Activated CD4-positive, alpha-beta T cell treated with anti-CD3 and anti-CD28 coated beads for 1 hour (primary cell): Measurements from ENCODE around the gene KRTAP17-1.
A peak's percentile ranks its signal among the peaks of the same experiment; 100 is the strongest.

Experiments used
- DNase-seq: peaks from one replicate; pipeline ENCODE4 v3.0.0-alpha.2; 2020

The KRTAP17-1 gene

DNA sequence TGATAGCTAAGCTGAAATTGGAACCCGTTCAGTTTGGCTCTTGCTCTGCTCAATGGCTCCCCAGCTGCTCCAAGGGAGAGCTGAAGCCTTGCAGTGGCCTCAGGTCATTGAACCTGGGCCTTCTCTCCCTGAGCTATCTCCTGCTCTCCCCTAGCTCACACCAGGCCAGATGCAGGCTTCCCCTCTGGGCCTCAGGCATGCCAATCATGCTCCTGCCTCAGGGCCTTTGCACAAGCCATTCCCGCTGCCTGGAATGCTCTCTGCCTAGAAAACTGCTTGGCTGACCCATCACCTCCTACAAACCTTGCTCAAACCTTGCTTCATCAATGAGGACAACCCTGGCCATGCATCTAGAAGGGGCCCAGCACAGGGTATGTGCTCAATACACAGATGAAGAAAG is 16.7 kb upstream of the KRTAP17-1 start:
- no peak for DNase-seq

DNA sequence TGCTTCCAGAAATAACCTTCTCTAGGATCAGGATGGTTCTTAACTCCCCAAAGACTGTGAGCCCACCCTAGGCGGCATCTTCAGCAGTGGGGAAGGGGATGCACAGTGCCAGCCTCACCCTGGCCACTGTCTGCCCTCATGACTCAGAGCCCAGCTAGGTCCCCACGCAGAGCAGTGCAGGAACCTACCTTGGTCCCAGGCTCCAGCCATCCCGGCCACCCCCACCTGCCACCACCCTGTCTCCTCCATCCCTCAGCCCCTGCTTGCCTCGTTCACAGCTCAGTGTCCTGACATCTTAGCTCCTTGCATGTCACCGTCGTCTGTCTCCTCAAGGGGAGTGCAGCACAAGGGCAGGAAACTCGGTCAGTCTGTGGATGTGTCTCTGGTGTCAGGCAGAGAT is 16.1 kb upstream of the KRTAP17-1 start:
- DNase-seq, result no peak

DNA sequence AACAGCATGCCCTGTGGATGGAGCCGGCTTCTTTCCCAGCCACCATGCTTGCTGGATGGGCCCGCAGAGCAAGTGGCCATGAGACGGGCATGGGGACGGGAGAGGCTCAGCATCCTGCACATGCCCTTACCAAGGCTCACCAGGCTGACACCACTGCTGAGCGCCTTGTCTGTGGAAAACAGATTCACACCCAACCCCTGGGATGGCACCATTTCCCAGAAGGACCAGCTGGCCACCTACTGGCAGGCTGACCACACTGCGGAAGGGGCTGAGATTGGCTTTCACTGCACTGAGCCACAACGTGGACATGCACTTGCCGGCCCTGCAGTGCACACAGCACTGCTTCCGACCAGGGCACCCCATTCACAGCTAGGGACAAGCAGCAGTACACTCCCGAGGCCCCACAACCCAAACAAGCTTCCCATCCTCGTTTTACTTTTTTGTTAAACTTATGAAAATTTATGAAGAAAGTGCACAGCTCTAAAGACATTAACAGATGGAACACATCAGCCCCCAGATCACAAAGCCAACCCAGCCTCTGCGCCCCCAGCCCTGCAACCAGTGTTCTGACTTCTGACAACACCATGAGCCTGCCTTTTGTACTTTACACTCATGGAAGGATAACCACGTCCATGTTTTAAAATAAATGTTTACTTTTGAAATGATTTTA is 13.9 kb upstream of the KRTAP17-1 start:
- DNase-seq, result no peak

DNA sequence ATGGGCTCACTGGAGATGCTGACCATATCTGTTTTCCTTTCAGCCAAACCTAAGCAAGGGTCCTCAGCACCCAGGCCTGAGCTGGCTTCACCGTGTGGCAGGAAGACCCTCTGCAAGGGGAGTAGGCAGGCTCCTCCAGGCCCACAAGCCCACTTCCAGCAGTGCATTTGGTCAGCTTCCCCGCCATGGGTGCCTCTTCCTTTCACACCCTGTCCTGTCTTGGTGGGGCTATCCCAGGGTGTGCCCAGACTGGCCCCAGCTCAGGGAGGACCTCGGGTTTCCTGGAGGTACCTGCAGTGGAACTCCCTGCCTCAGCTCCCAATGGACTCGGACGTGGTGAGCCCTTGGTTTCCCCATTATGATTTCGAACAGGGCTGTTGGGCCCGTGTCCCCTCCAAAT is 12.7 kb upstream of the KRTAP17-1 start:
- no peak for DNase-seq

DNA sequence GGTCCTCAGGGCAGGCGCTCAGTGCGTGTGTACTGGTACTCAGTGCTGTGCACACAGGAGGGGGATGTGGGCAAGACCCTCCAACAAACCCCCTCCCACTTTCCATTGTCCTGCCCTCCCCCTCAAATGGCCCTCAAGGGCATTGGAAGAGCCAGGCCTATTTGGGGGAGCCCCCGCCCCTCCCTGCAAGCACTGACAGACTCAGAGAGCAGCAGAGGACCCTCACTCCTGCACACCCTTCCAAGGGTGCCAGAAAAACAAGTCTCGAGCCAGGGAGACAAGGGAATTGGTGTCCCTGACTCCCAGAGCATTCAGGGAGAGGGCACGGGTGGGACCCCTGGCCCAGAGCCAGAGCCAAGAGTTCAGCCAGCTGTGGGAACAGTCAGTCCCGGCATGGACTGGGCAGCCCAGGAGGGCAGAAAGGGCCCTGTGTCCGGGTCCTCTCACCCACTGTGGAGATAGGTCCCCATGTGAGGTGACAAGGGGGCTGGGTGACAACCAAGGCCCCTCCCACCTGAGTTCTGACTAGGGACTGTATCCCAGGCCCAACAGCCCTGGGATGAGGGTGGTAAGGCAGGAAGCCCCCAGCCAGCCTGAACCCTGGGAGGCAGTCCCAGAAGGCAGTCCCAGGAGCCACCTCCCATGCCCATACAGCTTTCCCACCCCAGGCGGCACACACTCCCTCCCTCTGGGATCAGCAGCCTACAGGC is 12.1 kb upstream of the KRTAP17-1 start:
- no peak for DNase-seq

DNA sequence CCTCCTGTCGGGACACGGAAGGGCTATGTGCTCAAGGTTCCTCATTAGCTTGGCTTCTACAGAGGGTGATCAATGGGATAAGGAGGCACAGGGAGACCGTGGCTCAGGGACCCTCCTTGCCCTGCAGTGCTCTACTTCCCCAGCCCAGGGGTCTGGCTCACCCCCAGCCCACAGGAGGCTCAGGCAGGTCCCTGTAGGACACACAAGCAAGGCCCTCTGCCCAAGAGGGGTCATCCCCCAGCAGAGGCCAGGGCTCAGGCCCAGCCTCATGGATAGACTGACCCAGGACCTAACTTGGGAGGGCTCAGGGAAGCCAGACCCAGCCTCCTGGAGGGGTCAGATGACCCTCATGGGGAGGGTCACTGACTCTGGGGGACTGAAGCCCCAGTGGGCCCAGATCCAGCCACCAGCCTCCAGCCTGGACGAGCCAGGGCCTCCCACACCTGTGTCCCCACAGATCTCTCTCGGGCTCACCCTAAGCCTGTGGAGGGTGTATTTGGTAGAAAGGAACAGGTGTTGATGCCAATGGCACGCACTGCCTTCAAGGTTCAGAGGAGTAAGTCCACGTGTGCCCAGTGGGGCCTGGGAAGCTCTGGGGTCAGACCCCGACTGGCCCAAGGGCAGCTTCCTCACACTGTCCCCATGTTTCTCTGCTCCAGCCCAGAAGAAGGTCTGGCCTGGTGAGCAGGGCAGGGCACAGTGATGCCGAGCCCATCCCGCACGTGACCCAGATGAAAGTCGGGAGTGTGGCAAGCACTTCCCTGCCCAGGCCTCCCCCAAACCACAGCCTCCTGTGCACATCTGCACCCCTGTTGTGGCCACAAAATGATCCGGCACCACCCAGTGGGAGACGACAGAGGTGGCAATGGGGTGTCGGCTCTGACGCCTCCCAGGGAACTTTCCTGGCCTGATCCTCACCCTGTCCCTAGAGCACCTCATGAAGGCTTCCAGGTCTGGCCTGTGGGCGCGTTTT is 10.9 kb upstream of the KRTAP17-1 start:
- DNase-seq, result no peak

DNA sequence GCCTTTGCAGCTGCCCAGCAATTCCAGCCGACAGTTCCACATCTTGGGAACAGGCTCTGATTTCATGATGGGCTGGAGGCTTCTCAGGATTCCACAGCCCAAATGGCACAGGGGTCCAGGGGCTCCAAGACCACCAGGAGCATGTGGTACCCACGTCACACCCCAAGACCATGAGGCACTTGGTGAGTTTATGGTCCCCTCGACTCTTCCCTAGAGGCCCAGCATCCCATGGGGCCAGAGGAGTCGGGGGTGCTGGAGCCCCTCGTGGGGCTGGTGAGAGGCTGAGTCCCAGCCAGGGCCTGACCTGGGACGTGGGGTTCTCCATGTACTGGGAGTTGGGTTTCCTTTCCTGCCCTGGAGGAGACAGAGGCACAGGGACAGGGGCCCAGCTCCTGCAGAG is 10.1 kb upstream of the KRTAP17-1 start:
- no peak for DNase-seq

DNA sequence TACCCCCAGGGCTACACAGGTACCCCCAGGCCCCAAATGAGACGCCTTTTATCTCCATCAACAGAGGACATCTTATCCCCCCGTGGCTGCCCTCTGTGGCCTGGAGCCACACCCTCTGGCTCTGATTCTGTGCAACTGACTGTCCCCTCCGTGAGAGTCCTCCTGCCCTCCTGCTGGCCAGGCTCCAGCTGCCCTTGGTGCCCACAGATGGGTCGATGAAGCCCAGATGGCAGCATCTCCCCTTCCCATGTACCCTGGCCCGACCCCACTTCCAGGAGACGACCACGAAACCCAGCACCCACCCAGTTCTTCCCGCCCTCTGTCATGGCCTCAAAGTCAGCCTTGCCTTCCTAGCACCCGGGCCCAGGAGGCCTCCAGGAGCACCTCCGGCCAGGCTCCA is 9.6 kb upstream of the KRTAP17-1 start:
- DNase-seq, result no peak

DNA sequence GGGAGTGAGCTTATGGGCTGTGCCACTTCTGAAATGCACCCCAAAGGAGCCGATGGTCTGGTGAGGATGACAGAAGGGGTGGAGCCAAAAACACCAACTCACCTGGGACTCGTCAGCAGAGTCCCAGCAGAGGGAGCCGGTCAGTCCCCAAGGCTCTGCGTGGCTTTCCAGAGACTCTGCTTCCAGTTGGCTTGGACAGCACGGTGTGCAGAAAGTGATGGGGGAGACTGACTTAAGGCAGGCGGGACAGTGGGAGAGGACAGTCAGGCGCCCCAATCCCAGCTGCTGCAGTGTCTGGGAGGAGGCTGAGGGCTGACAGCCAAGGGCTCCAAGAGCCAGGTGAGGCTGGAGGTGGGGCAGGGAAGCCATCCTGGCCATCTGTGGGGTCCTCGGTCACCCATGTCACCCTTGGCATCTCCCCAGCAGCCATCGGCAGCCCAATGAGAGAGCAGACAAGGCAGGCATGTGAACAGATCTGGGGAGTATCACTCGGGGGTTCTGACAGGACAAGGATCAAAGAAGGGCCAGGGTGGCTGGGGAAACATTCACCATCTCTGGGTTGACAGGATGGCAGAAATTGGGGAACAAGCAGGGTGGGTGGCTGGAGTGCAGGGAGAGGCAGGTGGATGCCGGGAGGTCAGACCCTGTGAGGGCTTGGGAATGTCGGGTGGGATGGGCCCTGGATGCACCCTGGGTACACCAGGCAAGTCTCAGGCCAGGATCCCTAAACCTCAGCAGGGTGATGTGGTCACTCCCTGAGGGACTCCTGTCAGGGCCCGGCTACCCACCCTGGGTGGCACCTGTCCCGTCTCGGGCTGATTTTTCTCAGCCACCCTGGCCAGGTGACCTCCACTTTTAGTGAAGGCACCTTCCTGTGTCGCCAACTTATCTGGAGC is 8.9 kb upstream of the KRTAP17-1 start:
- DNase-seq, result no peak

DNA sequence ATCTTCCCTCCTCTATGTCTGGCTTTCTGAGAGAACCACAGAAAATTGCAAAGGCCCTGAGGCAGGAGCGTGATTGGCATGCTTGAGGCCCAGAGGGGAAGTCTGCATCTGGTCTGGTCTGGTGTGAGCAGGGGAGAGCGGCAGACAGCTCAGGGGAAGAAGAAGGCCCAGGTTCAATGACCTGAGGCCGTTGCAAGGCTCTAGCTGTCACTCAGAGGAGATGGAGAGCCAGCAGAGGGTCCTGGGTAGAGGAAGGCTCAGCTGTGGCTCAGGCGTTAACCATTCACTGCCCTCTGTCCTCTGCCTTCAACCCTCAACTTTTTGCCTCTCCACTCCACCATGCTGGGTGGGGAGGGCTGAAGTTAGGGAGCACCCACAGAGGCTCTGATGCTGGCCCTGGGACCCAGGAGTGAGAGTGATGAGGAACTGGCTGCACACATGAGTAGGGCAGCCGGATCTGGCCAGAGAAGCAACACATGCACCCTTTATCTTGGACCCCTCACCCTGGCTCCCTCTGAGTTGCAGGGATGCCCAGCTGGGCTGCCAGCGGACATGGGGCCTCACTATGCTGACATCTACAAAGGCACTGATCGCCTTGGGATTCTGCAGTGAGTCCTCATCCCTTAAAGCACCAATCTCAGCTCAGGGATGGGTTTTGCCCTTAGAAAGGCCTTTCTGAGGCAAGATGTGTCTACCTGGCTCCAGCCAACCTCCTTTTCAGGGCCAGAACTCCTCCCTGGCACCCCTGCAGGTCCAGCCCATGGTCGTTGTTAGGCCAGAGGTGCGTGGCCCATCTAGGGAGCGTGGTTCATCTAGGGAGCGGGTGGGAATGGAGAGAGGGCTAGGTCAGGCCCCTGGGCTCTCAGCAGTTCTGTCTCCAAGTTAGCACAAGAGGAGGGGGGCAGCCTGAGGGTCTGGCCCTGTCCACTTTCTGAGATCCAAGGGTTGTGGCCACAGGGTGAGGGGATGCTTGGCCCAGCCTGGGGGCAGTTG is 7.7 kb upstream of the KRTAP17-1 start:
- no peak for DNase-seq

DNA sequence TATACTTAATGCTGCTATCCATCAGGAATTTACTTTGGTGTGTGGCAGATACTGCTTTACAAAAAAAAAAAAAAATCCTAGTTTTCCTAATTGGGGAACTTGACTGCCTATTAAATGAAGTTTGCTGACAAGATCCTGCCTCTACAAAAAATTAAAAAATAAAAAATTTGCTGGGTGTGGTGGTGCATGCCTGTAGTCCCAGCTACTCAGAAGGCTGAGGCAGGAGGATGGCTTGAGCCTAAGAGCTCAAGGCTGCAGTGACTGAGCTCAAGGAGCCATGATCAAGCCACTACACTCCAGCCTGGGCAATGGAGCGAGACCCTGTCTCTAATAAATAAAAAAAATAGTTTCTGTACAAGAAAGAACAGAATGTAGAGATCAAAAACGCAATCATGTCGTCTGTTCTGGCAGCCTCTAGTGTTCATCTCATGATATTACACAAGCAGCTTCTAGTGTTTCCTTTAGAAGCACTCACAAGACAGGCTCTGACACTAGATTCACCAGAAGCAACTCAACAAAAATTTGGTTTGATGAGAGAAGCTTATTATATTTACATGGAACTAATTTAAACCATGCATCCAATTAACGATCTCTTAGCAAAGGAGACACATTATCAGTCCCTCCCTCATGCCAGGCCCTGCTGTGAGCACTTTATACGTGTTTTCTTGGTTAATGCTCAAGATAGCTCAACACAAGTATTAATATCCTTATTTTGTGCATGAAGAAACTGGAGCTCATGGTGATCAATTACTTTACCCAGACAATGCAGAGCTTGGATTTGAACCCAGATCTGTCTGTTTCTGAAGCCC is 6.8 kb upstream of the KRTAP17-1 start:
- no peak for DNase-seq

DNA sequence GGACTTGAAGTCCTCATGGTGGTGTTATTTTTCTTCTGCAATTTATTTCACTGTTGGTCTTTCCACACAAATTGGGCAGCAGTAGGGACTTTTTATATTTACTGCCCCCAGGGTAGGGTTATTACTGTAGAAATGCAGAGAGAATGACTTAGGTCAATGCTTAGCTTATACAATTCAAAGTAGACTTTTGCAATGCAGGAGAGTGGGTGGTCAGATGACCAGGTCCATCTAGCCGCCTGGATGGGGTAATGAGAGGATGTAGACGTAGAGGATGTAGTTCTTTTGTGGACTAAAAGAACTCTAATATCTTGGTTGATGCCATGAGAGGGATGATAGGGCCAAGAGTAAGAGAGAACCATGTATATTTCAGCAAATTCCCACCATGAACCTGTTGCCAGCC is 2.7 kb upstream of the KRTAP17-1 start:
- DNase-seq, result no peak

DNA sequence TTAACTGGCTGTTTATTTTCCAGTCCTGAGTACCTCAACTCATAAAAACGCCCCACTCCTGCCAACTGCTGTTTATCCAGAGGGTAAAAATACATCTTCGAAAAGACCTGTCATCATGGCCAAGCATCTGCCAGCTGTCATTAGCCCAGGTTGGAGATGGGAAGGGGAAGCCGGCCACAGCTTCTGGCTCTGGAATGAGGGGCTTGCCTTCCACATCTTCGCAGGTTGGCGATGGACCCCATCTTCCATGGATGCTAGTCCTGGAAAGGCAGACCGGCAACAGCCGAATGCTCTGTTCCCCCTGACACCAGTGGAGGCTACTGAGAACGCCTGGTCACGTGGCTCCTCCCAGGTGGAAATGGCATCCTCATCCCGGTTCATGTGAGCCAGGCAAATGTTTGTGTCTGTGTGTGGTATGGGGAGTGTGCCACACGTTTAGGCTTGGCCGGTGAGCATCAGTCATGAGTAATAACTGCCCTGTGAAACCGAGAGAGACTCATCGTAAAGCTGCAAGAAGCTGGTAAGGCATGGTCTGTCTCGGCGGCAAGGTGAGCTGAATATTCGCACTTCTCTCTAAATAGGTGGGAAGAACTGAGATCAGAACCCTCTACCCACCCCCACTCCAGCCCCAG is 420 bp upstream of the KRTAP17-1 start:
- DNase-seq, result no peak

DNA sequence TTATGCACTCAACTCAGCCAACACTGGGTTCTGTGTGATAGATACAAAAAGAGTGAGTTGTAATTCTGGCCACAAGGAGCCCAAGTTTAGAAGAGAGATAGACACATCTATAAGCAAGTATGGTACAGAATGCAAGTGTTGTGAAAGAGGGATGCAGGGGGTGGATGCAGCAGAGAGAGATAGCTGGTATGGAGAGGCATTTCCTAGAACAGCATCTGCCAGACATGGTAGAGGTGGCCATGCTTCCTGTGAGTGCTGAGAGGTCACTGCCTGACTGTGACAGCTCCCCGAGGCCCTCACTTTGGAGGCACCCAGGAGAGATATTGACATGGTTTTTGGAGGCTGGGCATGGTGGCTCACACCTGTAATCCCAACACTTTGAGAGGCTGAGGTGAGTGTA is 4.4 kb downstream of the KRTAP17-1 start:
- no peak for DNase-seq

DNA sequence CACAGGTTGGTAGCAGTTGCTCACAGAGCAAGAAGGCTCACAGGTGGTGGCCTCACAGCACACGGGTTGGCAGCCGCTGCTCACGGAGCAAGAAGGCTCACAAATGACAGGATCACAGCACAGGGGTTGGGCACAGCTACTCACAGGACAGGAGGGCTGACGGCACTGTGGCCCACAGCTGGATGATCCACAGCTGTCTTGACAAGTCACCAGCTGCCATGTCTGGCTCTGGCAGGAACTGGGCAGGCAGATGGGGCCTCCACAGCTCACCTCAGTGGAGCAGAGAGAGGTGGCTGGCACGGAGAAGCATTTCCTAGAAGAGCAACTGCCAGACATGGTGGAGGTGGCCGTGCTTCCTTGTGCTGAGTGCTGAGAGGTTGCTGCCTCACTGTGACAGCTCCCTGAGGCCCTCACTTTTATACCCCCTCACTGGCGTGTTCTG is 6.6 kb downstream of the KRTAP17-1 start, which contains the start of gene KRTAP16-1:
Gene KRTAP16-1 (minus strand): TSS at position 392 of the 442 bp plus-strand sequence. CDS start 56 bp downstream, at position 336.
- DNase-seq, result no peak

DNA sequence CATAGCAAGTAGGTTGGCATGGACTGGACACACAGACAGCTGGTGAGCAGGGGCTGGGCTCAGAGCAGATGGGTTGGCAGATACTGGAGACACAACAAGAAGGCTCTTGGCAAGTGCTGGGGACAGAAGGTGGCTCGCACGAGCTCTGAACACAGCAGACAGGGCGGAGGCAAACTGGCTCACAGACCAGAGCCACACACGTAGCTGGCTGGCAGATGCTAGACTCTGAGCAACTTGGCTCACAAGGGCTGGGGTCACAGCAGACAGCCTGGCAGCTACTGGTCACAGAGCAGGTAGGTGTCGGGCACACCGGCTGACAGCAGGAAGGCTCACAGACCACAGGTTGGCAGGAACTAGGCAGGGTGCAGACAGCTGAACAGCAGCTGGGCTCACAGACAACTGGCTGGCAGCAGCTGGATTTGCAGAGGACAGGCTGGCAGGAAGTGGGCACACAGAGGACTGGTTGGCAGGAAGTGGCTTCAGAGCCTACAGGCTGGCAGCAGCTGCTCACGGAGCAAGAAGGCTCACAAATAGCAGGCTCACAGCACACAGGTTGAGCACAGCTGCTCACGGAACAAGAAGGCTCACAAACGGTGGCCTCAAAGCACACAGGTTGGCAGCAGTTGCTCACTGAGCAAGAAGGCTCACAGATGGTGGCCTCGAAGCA is 7.1 kb downstream of the KRTAP17-1 start:
- peak; percentile 68 for DNase-seq

DNA sequence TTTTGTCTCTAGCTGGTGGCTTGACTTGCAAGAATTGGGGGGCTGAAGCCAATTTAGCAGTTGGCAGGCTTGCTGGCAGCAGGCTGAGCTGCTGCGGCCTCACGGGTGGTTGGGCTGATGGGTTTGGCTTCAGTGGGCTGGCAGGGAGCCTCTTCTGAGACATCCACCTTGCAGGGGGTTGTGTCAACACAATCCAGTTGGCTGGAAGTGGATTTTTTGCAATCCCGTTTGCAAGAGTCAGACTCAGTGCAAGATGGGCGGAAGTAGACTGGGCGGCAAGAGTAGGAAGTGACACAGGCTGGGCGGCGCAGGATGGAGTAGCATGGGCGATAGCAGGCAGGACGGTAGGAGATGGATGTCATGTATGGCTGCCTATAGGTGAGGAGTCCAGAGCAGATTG is 7.9 kb downstream of the KRTAP17-1 start:
- DNase-seq, result no peak

DNA sequence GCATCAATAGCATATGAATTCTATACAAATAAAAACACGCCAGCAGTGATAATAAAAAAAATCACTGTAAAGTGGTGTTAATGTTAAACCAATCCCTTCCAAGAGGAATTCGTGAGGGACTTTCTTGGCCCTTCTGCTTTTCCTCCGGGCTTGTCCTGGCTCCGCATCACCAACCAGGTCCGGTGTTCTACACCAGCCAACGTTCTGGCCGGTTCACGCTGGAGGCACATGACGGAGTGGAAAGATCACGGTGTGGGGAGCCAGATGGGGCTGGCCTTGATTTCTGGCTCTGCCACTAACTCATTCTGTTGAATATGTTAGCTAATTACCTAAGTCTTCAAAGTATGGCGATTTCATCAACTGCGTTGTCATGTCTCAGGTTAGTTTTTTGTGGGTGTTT is 11.4 kb downstream of the KRTAP17-1 start:
- DNase-seq, result no peak

DNA sequence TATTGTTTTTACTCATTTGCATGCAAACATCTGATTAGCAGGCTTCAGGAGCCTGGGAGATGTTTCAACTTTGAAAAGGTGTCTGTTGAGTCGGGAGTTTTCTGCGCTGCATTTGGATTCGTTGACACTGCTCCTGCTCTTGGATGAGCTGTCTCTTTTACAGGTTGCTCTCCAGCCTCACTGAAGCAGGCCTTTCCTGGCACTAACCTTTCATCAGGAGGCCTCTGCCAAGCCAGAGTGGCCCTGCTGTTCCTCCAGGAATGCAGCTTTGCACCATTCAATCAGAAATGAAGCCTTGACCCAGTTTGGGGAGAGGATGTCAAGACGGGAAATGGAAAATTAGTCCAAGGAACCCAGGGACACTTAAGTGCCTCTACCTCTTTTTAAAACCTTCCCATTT is 12.5 kb downstream of the KRTAP17-1 start:
- DNase-seq, result no peak
